Measurements from ENCODE around the gene RBM15. TPM values are rescaled to one million over a fixed set of nuclear protein-coding genes. Genes with fewer than 3 reads are reported as not detected.

The RBM15 gene
- total and polyA plus RNA-seq, 4 donors, result 3.6 to 55.4 (median 15.2) TPM

DNA sequence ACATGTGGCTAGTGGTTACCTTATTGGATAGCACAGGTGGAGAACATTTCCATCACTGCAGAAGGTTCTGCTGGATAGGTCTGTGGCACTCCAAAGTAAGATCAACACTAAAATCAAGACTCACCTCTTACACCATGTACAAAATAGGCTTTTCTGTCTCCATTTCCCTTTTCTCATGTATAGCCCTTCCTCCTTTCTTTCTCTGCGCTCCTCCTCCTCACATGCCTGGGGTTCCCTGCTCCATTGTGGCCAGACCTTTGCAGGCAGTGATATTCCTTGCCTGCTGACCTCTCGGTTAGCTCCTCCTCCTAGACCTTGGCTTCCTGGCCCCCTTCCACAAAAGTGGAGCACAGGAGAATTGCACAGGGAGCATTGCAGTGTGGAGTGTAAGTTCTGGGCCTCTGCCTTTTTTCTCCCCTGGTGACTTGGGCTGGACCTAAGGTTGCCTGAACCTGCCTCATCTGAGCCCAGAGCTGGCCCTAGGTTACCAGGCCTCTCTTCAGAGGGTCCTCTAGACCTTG lies 33.2 kb upstream of the RBM15 start:
- no peak for DNase-seq
- Histone ChIP-seq H3K27ac (ENCODE audit: low read depth in 1 of 2, low read length in 1 of 2) (no peak overlapping the region), H3K9me3 (ENCODE audit: control insufficient read depth in 4 of 4, insufficient read depth in 3 of 4, low read length in 3 of 4) (no peaks in the 10 kb centered on the region), H3K4me1 (ENCODE audit: control insufficient read depth in 5 of 5, insufficient read depth in 5 of 5, low read length in 5 of 5) (peaks cover 0 to 3% (median 0%) of the 10 kb centered on the region in 5 donors), H3K27me3 (ENCODE audit: control insufficient read depth in 3 of 3, insufficient read depth in 3 of 3, low read length in 2 of 3) (no peaks in the 10 kb centered on the region), H3K4me3 (no peak overlapping the region), H3K9ac (ENCODE audit: insufficient read depth in 1 of 2, low read length in 2 of 2) (no peak overlapping the region), H3K36me3 (ENCODE audit: control insufficient read depth in 4 of 4, insufficient read depth in 4 of 4, low read length in 4 of 4) (no peaks in the 10 kb centered on the region)
- no peak for TF ChIP-seq CTCF (IDR thresholded peaks at IDR 0.05; ENCODE audit: control extremely low read depth, extremely low read depth)
- 42 to 79% methylated on average over 2 of the region's 2 CpGs for WGBS, 2 donors
- ATAC-seq (ENCODE audit: insufficient read depth, low FRiP score), result no peak

GRCh38 chr1:110307239-110307974 lies 31.8 kb upstream of the RBM15 start:
- H3K27me3 ChIP-seq (ENCODE audit: control insufficient read depth in 3 of 3, insufficient read depth in 3 of 3, low read length in 2 of 3), result no peaks in the 10 kb centered on the region
- ATAC-seq (ENCODE audit: insufficient read depth, low FRiP score), result no peak
- H3K9ac ChIP-seq (ENCODE audit: insufficient read depth in 1 of 2, low read length in 2 of 2), result no peak overlapping the region
- H3K4me3 ChIP-seq, result no peak overlapping the region
- no peak for DNase-seq
- no peaks in the 10 kb centered on the region for H3K9me3 ChIP-seq (ENCODE audit: control insufficient read depth in 4 of 4, insufficient read depth in 3 of 4, low read length in 3 of 4)
- no peak overlapping the region for H3K27ac ChIP-seq (ENCODE audit: low read depth in 1 of 2, low read length in 1 of 2)
- no peak for TF ChIP-seq CTCF (IDR thresholded peaks at IDR 0.05; ENCODE audit: control extremely low read depth, extremely low read depth)
- no peaks in the 10 kb centered on the region for H3K36me3 ChIP-seq (ENCODE audit: control insufficient read depth in 4 of 4, insufficient read depth in 4 of 4, low read length in 4 of 4)
- peaks cover 0 to 4% (median 0%) of the 10 kb centered on the region in 5 donors for H3K4me1 ChIP-seq (ENCODE audit: control insufficient read depth in 5 of 5, insufficient read depth in 5 of 5, low read length in 5 of 5)
- 76 to 77% methylated on average over 11 of the region's 11 CpGs for WGBS, 2 donors

GRCh38 chr1:110308247-110308646 lies 30.9 kb upstream of the RBM15 start:
- Histone ChIP-seq H3K4me3 (no peak overlapping the region), H3K9ac (ENCODE audit: insufficient read depth in 1 of 2, low read length in 2 of 2) (no peak overlapping the region)

More at GRCh38 chr1:110308247-110308646, 30.9 kb upstream of the RBM15 start:
- H3K4me1 ChIP-seq (ENCODE audit: control insufficient read depth in 5 of 5, insufficient read depth in 5 of 5, low read length in 5 of 5), result peaks cover 0 to 6% (median 0%) of the 10 kb centered on the region in 5 donors
- 69 to 75% methylated on average over 3 of the region's 3 CpGs for WGBS, 2 donors
- no peak overlapping the region for H3K27ac ChIP-seq (ENCODE audit: low read depth in 1 of 2, low read length in 1 of 2)
- no peaks in the 10 kb centered on the region for H3K9me3 ChIP-seq (ENCODE audit: control insufficient read depth in 4 of 4, insufficient read depth in 3 of 4, low read length in 3 of 4)
- no peaks in the 10 kb centered on the region for H3K27me3 ChIP-seq (ENCODE audit: control insufficient read depth in 3 of 3, insufficient read depth in 3 of 3, low read length in 2 of 3)
- DNase-seq (no peak), ATAC-seq (ENCODE audit: insufficient read depth, low FRiP score) (no peak)
- no peak for TF ChIP-seq CTCF (IDR thresholded peaks at IDR 0.05; ENCODE audit: control extremely low read depth, extremely low read depth)
- no peaks in the 10 kb centered on the region for H3K36me3 ChIP-seq (ENCODE audit: control insufficient read depth in 4 of 4, insufficient read depth in 4 of 4, low read length in 4 of 4)

Measured in lung (tissue), 12 donors.